Mucosa of rectum (tissue), 2 donors: ENCODE measurements around the gene NOL3.

Experiments used
- H3K27ac ChIP-seq, 2 donors: one replicate each; pipeline ENCODE4 v1.7.0; 2013; ENCODE audit warnings: inconsistent platforms in 2 of 2, low read depth in 2 of 2, low read length in 2 of 2
- H3K27me3 ChIP-seq, 2 donors: one replicate each; pipeline ENCODE4 v1.7.0; 2013; ENCODE audit warnings: low read length in 2 of 2; ENCODE audit not compliant: control insufficient read depth in 2 of 2, insufficient read depth in 2 of 2
- H3K36me3 ChIP-seq, 2 donors: one replicate each; pipeline ENCODE4 v1.7.0; 2013; ENCODE audit warnings: low read length in 2 of 2; ENCODE audit not compliant: control insufficient read depth in 2 of 2, insufficient read depth in 2 of 2
- H3K4me1 ChIP-seq, 2 donors: one replicate each; pipeline ENCODE4 v1.7.0; 2013; ENCODE audit warnings: low read length in 2 of 2, mild to moderate bottlenecking in 1 of 2; ENCODE audit not compliant: control insufficient read depth in 2 of 2, insufficient read depth in 2 of 2
- H3K4me3 ChIP-seq, 2 donors: one replicate each; pipeline ENCODE4 v1.7.0; 2013; ENCODE audit warnings: low read length in 2 of 2
- H3K9ac ChIP-seq, 2 donors: one replicate each; pipeline ENCODE4 v1.7.0; 2013; ENCODE audit warnings: low read length in 2 of 2, low read depth in 1 of 2, mild to moderate bottlenecking in 1 of 2
- H3K9me3 ChIP-seq, 2 donors: one replicate each; pipeline ENCODE4 v1.7.0; 2013; ENCODE audit warnings: low read length in 2 of 2; ENCODE audit not compliant: control insufficient read depth in 2 of 2
- donor health status: healthy.
- donor health status: Normal muscosa, but diverticular disease.

The NOL3 gene

DNA sequence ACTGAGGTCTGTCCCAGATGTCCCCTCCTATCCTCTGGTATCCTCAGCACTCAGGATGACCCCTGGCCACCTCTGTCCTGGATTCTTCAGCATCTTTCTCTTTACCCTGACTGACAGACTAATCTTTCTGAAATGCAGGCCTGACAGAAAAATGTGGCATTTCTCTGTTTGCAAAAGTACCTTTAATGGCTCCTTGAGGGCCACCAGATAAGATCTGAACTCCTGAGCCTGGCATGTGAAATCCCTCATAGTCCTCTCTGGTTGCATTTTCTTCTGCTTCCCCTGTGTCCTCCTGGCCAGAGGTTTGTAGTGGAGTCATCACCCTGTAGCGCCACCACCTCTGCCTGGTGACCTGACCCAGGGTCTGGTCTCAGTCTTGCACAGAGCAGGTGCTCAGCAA is 26.5 kb downstream of the NOL3 start:
- Histone ChIP-seq H3K4me1 (peaks cover 30 to 34% of the 10 kb centered on the region in 2 donors), H3K9me3 (no peaks in the 10 kb centered on the region), H3K27ac (no peak overlapping the region), H3K9ac (no peak overlapping the region), H3K36me3 (peaks cover 48 to 59% of the 10 kb centered on the region in 2 donors), H3K4me3 (no peak overlapping the region), H3K27me3 (no peaks in the 10 kb centered on the region)

DNA sequence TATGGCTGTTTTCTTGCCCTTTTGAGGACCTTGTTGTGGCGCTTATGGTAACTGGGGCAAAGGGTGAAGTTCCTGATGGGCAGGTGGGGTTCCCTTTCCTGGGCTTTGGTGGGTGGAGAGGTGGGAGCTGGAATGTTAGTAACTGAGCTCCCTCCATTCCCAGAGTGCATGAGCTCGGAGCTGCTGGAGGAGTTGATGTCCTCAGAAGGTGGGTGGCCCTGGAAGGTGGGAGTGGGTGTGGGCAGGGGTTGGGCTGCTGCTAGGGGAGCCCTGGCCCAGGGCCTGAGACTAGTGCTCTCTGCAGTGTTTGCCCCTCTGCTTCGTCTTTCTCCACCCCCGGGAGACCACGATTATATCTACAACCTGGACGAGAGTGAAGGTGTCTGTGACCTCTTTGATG is 27.4 kb downstream of the NOL3 start:
- Histone ChIP-seq H3K27me3 (no peaks in the 10 kb centered on the region), H3K27ac (peak overlapping the region; percentile 96 to 97), H3K4me3 (no peak overlapping the region), H3K4me1 (peaks cover 26 to 31% of the 10 kb centered on the region in 2 donors), H3K9ac (no peak overlapping the region), H3K36me3 (peaks cover 56 to 67% of the 10 kb centered on the region in 2 donors), H3K9me3 (no peaks in the 10 kb centered on the region)

DNA sequence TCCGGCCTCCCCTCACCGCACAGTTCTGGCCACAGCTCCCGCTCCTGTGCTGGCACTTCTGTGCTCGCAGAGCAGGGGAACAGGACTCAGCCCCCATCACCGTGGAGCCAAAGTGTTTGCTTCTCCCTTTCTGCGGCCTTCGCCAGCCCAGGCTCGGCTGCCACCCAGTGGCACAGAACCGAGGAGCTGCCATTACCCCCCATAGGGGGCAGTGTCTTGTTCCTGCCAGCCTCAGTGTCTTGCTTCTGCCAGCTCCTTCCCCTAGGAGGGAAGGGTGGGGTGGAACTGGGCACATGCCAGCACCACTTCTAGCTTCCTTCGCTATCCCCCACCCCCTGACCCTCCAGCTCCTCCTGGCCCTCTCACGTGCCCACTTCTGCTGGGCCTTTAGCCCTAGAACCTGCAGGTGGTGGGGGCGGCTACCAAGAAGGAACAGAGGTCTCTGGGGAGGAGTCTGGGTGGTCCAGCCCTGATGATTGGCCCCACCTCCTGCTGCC is 27.9 kb downstream of the NOL3 start:
- H3K27me3 ChIP-seq, result no peaks in the 10 kb centered on the region
- peak overlapping the region; percentile 9 to 26 for H3K4me3 ChIP-seq
- H3K27ac ChIP-seq, result peak overlapping the region; percentile 96 to 97
- no peaks in the 10 kb centered on the region for H3K9me3 ChIP-seq
- peak overlapping the region; percentile 47 to 64 for H3K9ac ChIP-seq
- peaks cover 62 to 70% of the 10 kb centered on the region in 2 donors for H3K36me3 ChIP-seq
- H3K4me1 ChIP-seq, result peaks cover 20 to 25% of the 10 kb centered on the region in 2 donors

DNA sequence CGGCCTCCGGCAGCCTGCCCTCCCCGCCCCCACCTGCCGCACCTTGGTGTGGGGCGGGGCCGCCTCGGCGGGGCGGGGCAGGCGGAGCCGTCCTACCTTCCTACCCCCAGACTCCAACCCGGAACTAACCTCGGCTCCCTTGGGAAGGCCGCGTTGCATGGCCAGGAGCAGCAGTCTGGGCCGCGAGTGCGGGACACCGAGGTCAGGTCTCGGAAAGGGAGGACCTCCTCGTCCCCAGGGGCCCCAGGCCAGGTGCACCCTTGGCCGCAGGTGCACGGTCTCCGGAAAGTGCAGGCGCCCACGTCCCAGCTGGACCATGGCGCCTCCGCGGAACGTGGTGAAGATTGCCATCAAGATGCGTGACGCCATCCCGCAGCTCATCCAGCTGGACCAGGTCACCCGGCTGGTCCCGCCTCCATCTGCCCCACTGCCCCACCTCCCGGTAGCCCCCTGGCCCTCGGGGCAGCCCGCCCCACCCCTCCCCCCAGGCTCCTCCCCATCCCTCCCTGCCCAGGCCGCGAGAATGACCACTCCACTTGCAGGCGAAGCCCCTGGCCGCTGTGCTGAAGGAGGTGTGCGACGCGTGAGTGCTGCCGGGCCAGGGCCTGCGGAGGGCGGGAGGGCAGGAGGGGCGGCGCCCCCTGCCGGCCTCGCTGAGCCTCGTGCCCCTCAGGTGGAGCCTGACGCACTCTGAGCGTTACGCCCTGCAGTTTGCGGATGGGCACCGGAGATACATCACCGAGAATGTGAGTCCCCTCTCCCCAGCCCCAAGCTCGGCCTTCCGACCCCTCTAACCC is 28.9 kb downstream of the NOL3 start, which contains the start of gene ELMO3:
Gene ELMO3, plus strand, starts transcription at position 121 of the 797 bp plus-strand sequence. Its CDS starts 196 bp downstream, at position 317.
- Histone ChIP-seq H3K27me3 (no peaks in the 10 kb centered on the region), H3K4me3 (peak within 1 kb of the TSS; percentile 68 to 77), H3K4me1 (peaks cover 13 to 17% of the 10 kb centered on the region in 2 donors), H3K36me3 (peaks cover 64 to 66% of the 10 kb centered on the region in 2 donors), H3K9me3 (no peaks in the 10 kb centered on the region), H3K9ac (peak within 1 kb of the TSS; percentile 81 to 88), H3K27ac (peak within 1 kb of the TSS; percentile 96 to 97)

DNA sequence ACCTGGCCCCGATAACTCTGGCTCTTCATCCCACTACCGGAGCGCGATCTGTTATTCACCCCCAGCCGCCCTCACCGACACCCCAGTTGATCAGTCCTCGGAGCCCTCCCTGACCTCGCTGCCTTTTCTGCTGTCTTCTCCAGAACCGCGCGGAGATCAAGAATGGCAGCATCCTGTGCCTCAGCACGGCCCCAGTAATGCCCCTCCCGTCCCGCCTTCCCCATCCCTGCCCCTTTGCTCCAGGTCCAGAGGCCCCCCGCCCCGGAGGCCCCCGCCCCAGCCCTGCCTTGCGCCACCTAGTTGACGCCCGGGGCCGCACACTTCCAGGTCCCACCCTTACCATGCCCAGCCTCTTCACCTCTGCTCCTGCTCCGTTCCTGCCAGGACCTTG is 29.5 kb downstream of the NOL3 start:
- H3K36me3 ChIP-seq, result peaks cover 60 to 62% of the 10 kb centered on the region in 2 donors
- H3K4me3 ChIP-seq, result peak overlapping the region; percentile 65 to 68
- H3K9me3 ChIP-seq, result no peaks in the 10 kb centered on the region
- no peaks in the 10 kb centered on the region for H3K27me3 ChIP-seq
- H3K27ac ChIP-seq, result peak overlapping the region; percentile 96 to 97
- H3K4me1 ChIP-seq, result peaks cover 13 to 17% of the 10 kb centered on the region in 2 donors
- peak overlapping the region; percentile 41 to 50 for H3K9ac ChIP-seq

DNA sequence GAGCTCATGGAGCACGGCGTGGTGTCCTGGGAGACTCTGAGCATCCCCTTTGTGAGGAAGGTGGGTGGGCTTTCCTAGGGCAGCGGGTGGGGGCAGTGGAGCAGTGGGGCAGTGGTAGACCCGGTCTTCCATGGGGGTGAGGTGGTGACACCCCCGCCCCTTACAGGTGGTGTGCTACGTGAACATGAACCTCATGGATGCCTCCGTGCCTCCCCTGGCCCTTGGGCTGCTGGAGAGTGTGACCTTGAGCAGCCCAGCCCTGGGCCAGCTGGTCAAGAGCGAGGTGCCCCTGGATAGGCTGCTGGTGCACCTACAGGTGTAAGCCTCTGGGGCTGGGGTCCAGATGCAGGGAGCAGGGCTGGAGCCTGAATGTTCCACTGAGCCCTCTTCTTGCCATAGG is 30.2 kb downstream of the NOL3 start:
- Histone ChIP-seq H3K4me1 (peaks cover 13 to 17% of the 10 kb centered on the region in 2 donors), H3K4me3 (peak overlapping the region in 1 of 2 donors; percentile 33), H3K36me3 (peaks cover 53 to 55% of the 10 kb centered on the region in 2 donors), H3K9ac (peak overlapping the region in 1 of 2 donors; percentile 36), H3K9me3 (no peaks in the 10 kb centered on the region), H3K27me3 (no peaks in the 10 kb centered on the region), H3K27ac (no peak overlapping the region)

DNA sequence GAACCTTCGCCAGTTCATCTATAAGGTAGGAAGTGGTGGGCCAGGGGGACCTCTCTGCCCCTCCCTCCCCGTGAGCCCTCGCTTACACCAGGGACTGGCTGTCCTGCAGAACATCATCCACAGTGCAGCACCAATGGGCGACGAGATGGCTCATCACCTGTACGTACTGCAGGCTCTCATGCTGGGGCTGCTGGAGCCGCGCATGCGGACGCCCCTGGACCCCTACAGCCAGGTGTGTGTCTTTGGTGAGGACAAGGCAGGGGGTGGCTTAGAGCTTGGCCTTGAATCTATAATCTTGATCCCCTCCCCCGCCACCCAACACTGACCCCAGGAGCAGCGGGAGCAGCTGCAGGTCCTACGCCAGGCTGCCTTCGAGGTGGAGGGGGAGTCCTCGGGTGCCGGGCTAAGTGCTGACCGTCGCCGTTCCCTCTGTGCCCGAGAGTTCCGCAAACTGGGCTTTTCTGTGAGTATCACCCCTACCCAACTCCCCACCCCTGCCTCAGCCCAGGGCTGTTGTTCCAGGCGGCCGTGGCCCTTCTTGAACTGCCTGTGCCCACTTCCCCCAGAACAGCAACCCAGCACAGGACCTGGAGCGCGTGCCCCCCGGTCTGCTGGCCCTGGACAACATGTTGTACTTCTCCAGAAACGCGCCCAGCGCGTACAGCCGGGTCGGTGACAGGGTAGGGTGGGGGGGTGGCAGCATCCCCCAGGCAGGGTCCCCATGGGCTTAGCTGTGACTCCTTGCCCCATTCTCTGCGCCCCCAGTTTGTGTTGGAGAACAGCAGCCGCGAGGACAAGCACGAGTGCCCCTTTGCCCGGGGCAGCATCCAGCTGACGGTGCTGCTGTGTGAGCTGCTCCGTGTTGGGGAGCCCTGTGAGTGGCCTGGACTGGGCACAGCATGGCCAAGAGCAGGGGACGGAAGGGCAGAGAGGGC is 31.3 kb downstream of the NOL3 start:
- Histone ChIP-seq H3K4me1 (peaks cover 13 to 17% of the 10 kb centered on the region in 2 donors), H3K4me3 (no peak overlapping the region), H3K27ac (no peak overlapping the region), H3K36me3 (peaks cover 42 to 43% of the 10 kb centered on the region in 2 donors), H3K9me3 (no peaks in the 10 kb centered on the region), H3K27me3 (no peaks in the 10 kb centered on the region), H3K9ac (no peak overlapping the region)

DNA sequence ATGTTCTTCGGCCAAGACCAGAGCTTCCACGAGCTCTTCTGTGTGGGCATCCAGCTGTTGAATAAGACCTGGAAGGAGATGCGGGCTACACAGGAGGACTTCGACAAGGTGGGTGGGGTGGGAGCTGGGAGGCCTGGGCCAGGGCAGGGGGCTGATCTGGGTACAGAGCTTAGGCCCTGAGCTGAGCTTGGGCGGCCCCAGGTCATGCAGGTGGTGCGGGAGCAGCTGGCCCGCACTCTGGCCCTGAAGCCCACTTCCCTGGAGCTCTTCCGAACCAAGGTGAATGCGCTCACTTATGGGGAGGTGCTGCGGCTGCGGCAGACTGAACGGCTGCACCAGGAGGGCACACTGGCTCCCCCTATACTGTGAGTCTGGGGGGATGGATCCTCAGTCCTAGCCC is 32.1 kb downstream of the NOL3 start:
- Histone ChIP-seq H3K9me3 (no peaks in the 10 kb centered on the region), H3K4me3 (no peak overlapping the region), H3K9ac (no peak overlapping the region), H3K27ac (no peak overlapping the region), H3K4me1 (peaks cover 13 to 17% of the 10 kb centered on the region in 2 donors), H3K36me3 (peaks cover 35 to 36% of the 10 kb centered on the region in 2 donors), H3K27me3 (no peaks in the 10 kb centered on the region)

DNA sequence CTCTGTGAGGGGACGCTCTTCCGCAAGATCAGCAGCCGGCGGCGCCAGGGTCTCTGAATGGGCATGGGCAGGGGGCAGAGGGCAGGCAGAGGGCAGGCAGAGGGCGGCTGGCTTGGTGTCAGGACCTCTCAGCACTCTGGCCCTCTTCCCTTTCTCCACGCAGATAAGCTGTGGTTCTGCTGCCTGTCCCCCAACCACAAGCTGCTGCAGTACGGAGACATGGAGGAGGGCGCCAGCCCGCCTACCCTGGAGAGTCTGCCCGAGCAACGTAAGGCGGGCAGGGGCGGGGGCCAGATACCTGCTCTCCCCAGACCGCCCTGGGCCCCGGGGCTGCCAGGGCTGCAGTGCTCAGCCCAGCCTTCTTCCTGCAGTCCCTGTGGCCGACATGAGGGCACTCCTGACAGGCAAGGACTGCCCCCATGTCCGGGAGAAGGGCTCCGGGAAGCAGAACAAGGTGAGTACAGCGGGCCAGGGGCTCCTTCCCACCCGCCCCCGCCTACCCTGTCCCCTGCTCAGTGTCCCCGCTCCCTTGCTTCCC is 32.7 kb downstream of the NOL3 start:
- H3K4me1 ChIP-seq, result peaks cover 7 to 12% of the 10 kb centered on the region in 2 donors
- no peaks in the 10 kb centered on the region for H3K27me3 ChIP-seq
- peaks cover 29 to 30% of the 10 kb centered on the region in 2 donors for H3K36me3 ChIP-seq
- H3K4me3 ChIP-seq, result no peak overlapping the region
- H3K9ac ChIP-seq, result no peak overlapping the region
- no peak overlapping the region for H3K27ac ChIP-seq
- H3K9me3 ChIP-seq, result no peaks in the 10 kb centered on the region
